Prostate gland (tissue), 2 donors: ENCODE data around the gene DPM2.

ENCODE experiments used
- POLR2A ChIP-seq: fragments of 450-650 bp; IDR thresholded peaks from one replicate; pipeline ENCODE4 v1.6.1; 2016; ENCODE audit warnings: antibody characterized with exemption, mild to moderate bottlenecking
- TF ChIP-seq, protein P1 (sequence below), 4 experiments: fragments of 200-600 bp in 2 of 4; fragments of 450-650 bp in 2 of 4; sonication (generic) in 2 of 4; IDR thresholded peaks; 1 replicate in 3 of 4; 2 replicates in 1 of 4; pipeline ENCODE4 v1.5.1; 2016 to 2019; ENCODE audit warnings: antibody characterized with exemption in 4 of 4, mild to moderate bottlenecking in 2 of 4, moderate library complexity in 2 of 4

DNA sequence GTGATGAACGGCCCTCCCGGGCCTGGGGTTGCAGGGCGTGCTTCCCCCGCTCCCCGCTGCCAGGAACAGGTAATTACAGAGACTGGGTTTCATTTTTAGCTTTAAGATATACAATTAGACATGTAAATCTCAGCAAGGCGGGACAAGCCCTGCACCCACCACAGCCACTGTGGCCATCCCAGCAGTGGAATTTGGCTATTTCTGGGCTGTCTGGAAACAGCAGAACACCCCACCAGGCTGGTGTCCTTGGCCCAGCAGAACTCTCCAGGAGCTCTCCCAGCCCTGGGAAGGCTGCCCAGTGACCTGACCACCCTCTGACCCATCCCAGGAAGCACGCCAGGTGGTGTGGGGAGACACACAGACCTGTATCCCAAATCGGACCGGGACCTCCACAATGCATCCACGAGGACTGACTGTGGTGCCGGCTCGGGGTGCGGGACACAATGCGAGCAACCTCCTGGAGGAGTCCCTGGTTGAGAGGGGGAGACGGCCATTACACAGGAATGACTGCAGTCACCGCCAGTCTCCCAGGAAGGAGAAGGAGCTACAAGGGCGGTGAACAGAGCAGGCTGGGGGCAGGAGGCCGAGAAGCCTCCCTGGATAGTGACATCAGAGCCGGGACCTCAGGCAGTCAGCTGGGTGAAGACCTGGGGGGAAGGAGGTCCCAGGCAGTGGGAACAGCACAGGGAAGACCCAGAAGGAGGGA is 25.9 kb upstream of the DPM2 start:
- TF ChIP-seq, protein P1, sequence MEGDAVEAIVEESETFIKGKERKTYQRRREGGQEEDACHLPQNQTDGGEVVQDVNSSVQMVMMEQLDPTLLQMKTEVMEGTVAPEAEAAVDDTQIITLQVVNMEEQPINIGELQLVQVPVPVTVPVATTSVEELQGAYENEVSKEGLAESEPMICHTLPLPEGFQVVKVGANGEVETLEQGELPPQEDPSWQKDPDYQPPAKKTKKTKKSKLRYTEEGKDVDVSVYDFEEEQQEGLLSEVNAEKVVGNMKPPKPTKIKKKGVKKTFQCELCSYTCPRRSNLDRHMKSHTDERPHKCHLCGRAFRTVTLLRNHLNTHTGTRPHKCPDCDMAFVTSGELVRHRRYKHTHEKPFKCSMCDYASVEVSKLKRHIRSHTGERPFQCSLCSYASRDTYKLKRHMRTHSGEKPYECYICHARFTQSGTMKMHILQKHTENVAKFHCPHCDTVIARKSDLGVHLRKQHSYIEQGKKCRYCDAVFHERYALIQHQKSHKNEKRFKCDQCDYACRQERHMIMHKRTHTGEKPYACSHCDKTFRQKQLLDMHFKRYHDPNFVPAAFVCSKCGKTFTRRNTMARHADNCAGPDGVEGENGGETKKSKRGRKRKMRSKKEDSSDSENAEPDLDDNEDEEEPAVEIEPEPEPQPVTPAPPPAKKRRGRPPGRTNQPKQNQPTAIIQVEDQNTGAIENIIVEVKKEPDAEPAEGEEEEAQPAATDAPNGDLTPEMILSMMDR (IDR thresholded peaks at IDR 0.05), result no peak
- TF ChIP-seq POLR2A, result no peak
